Caco-2 (cell line): Measurements from ENCODE around the gene TWIST2. TPM values are rescaled to one million over a fixed set of nuclear protein-coding genes. Genes with fewer than 3 reads are reported as not detected.

Experiments used
- BruUV-seq: library from RNA; stranded (reverse); fragments of 400-500 nt; replicated peaks from 2 replicates; lab custom pipeline; 2021; lab: Mats Ljungman, UMichigan
- CTCF ChIA-PET: fragments of 300-600 bp; sonication (Branson Sonifier 250); formaldehyde crosslinking; loops from one replicate; lab custom pipeline; 2022; ENCODE audit warnings: antibody characterized with exemption; lab: Charles Lee
- POLR2A ChIA-PET: fragments of 300-600 bp; sonication (Branson Sonifier 250); formaldehyde crosslinking; loops from one replicate; lab custom pipeline; 2022; ENCODE audit warnings: antibody characterized with exemption; lab: Charles Lee
- DNase-seq, 2 experiments: peaks; one replicate each; pipeline versions ENCODE4 v3.0.0 to v3.0.0-alpha.2; 2020 to 2022
- H3K27me3 ChIP-seq: replicated peaks from 2 replicates; pipeline ENCODE4 v1.6.0; 2011; ENCODE audit warnings: low read length; ENCODE audit not compliant: control insufficient read depth, insufficient read depth
- H3K36me3 ChIP-seq: 2 replicates; pipeline ENCODE4 v1.5.1; 2011; ENCODE audit warnings: low read length; ENCODE audit not compliant: control insufficient read depth, insufficient read depth
- H3K4me1 ChIP-seq: fragments of 250-450 bp; sonication (Bioruptor Pico); 2 replicates; pipeline ENCODE4 v1.5.1; 2020; ENCODE audit warnings: mild to moderate bottlenecking
- H3K4me3 ChIP-seq: 2 replicates; pipeline ENCODE4 v1.5.1; 2011; ENCODE audit warnings: low read depth, mild to moderate bottlenecking, control low read depth, low read length
- H3K9me3 ChIP-seq: fragments of 250-450 bp; sonication (Bioruptor Pico); 2 replicates; pipeline ENCODE4 v1.5.1; 2020; ENCODE audit warnings: mild to moderate bottlenecking, moderate library complexity
- H3K27ac Mint-ChIP-seq: one replicate; pipeline ENCODE4 v1.8.0; 2022; ENCODE audit warnings: mixed read lengths; ENCODE audit not compliant: unreplicated experiment
- H3K27me3 Mint-ChIP-seq: one replicate; pipeline ENCODE4 v1.8.0; 2022; ENCODE audit warnings: mixed read lengths; ENCODE audit not compliant: insufficient read depth, unreplicated experiment
- H3K36me3 Mint-ChIP-seq: one replicate; pipeline ENCODE4 v1.8.0; 2022; ENCODE audit warnings: mild to moderate bottlenecking, mixed read lengths; ENCODE audit not compliant: insufficient read depth, unreplicated experiment
- H3K4me1 Mint-ChIP-seq: one replicate; pipeline ENCODE4 v1.8.0; 2022; ENCODE audit warnings: low read depth, mixed read lengths; ENCODE audit not compliant: unreplicated experiment
- H3K4me3 Mint-ChIP-seq: one replicate; pipeline ENCODE4 v1.8.0; 2022; ENCODE audit warnings: mild to moderate bottlenecking, moderate library complexity, mixed read lengths; ENCODE audit not compliant: unreplicated experiment
- H3K9me3 Mint-ChIP-seq: one replicate; pipeline ENCODE4 v1.8.0; 2022; ENCODE audit warnings: mixed read lengths; ENCODE audit not compliant: unreplicated experiment
- CTCF ChIP-seq, 2 experiments: fragments of 200-600 bp in 1 of 2; IDR thresholded peaks; 1 replicate in 1 of 2; 2 replicates in 1 of 2; pipeline versions ENCODE4 v1.5.1 to v1.8.0; 2011 to 2022; ENCODE audit warnings: antibody characterized with exemption in 1 of 2, control low read depth in 1 of 2, inconsistent platforms in 1 of 2, low read depth in 1 of 2, low read length in 1 of 2, mild to moderate bottlenecking in 1 of 2, moderate library complexity in 1 of 2; ENCODE audit not compliant: insufficient read depth in 1 of 2, severe bottlenecking in 1 of 2, unreplicated experiment in 1 of 2
- intact Hi-C: fragments of 100-400 bp; cut with micrococcal nuclease; formaldehyde crosslinking; loops from one replicate; pipeline ENCODE4 v1.10.0; 2022; ENCODE audit not compliant: unreplicated experiment
- total RNA-seq: library from RNA; stranded (reverse); gene quantifications from 2 replicates; pipeline ENCODE4 v1.2.3, GENCODE V29; 2022

TWIST2 gene
- total RNA-seq, 1 experiment from 2014 or later: not detected

- Histone ChIP-seq H3K27me3 (no peaks in the 10 kb centered on the region), H3K36me3 (no peaks in the 10 kb centered on the region), H3K4me3 (no peak overlapping the region), H3K4me1 (peaks cover 22% of the 10 kb centered on the region), H3K9me3 (no peaks in the 10 kb centered on the region)
- POLR2A ChIA-PET: no interaction called here
- no TSS peak for BruUV-seq
- no peaks in the 10 kb centered on the region for H3K36me3 Mint-ChIP-seq
- no peak overlapping the region for H3K4me3 Mint-ChIP-seq
- no peaks in the 10 kb centered on the region for H3K27me3 Mint-ChIP-seq
- intact Hi-C loops: no loop called here
- H3K9me3 Mint-ChIP-seq: no peaks in the 10 kb centered on the region
- no peak for TF ChIP-seq CTCF (IDR thresholded peaks at IDR 0.05; ENCODE audit: insufficient read depth in 1 of 2, low read depth in 1 of 2, low read length in 1 of 2, severe bottlenecking in 1 of 2, unreplicated experiment in 1 of 2)
- CTCF ChIA-PET: no interaction called here
- peak overlapping the region; percentile 91 for H3K27ac Mint-ChIP-seq
- H3K4me1 Mint-ChIP-seq: peaks cover 10% of the 10 kb centered on the region
- no peak for DNase-seq
Measured at GRCh38 chr2:238863231-238863630, 15.3 kb downstream of the TWIST2 start.

GRCh38 chr2:238863749-238864206 lies 15.9 kb downstream of the TWIST2 start:
- no peaks in the 10 kb centered on the region for H3K27me3 ChIP-seq
- TF ChIP-seq CTCF (IDR thresholded peaks at IDR 0.05; ENCODE audit: insufficient read depth in 1 of 2, low read depth in 1 of 2, low read length in 1 of 2, severe bottlenecking in 1 of 2, unreplicated experiment in 1 of 2): no peak
- H3K36me3 Mint-ChIP-seq: no peaks in the 10 kb centered on the region
- intact Hi-C loops: loop anchor here (1.0 kb wide), 1 partner anchor 37 kb away; no protein-coding TSS in a partner anchor
- peaks cover 10% of the 10 kb centered on the region for H3K4me1 Mint-ChIP-seq
- peaks cover 22% of the 10 kb centered on the region for H3K4me1 ChIP-seq
- no peaks in the 10 kb centered on the region for H3K27me3 Mint-ChIP-seq
- BruUV-seq: no TSS peak
- ChIA-PET POLR2A (no interaction called here), CTCF (no interaction called here)
- H3K9me3 Mint-ChIP-seq: no peaks in the 10 kb centered on the region
- H3K4me3 ChIP-seq: no peak overlapping the region
- no peaks in the 10 kb centered on the region for H3K36me3 ChIP-seq
- peak overlapping the region; percentile 91 for H3K27ac Mint-ChIP-seq
- DNase-seq: no peak
- H3K4me3 Mint-ChIP-seq: peak overlapping the region; percentile 59
- no peaks in the 10 kb centered on the region for H3K9me3 ChIP-seq

GRCh38 chr2:238864207-238865014 lies 16.5 kb downstream of the TWIST2 start:
- Histone ChIP-seq H3K27me3 (no peaks in the 10 kb centered on the region), H3K4me3 (peak overlapping the region; percentile 25), H3K36me3 (no peaks in the 10 kb centered on the region), H3K9me3 (no peaks in the 10 kb centered on the region), H3K4me1 (peaks cover 22% of the 10 kb centered on the region)
- Mint-ChIP-seq H3K27ac (peak overlapping the region; percentile 91), H3K27me3 (no peaks in the 10 kb centered on the region), H3K4me3 (peak overlapping the region; percentile 59), H3K4me1 (peaks cover 10% of the 10 kb centered on the region), H3K9me3 (no peaks in the 10 kb centered on the region), H3K36me3 (no peaks in the 10 kb centered on the region)
- POLR2A ChIA-PET: no interaction called here
- peak; percentile 86 to 94 for DNase-seq
- CTCF ChIA-PET: no interaction called here
- TF ChIP-seq CTCF (IDR thresholded peaks at IDR 0.05; ENCODE audit: insufficient read depth in 1 of 2, low read depth in 1 of 2, low read length in 1 of 2, severe bottlenecking in 1 of 2, unreplicated experiment in 1 of 2): no peak
- intact Hi-C loops: loop anchor here (1.0 kb wide), 1 partner anchor 38 kb away; no protein-coding TSS in a partner anchor
- BruUV-seq: no TSS peak
